Left lung (tissue), 10 donors: ENCODE results near the gene TIFAB. TPM values are rescaled to one million over a fixed set of nuclear protein-coding genes. Genes with fewer than 3 reads are reported as not detected.

Experiments used
- ATAC-seq: fragments of 200-7000 bp; cut with Tn5 transposase; one replicate; pipeline ENCODE4 v1.9.1; 2020; ENCODE audit warnings: moderate library complexity
- DNase-seq, 4 donors: peaks; one replicate each; pipeline ENCODE4 v3.0.0-alpha.2; 2013 to 2020
- H3K27ac ChIP-seq, 2 donors: fragments of 200-600 bp; sonication (generic) in 1 of 2; one replicate each; pipeline versions ENCODE4 v1.5.0 to v1.8.0; 2020 to 2021
- H3K27me3 ChIP-seq, 2 donors: fragments of 200-600 bp; sonication (generic) in 1 of 2; one replicate each; pipeline versions ENCODE4 v1.5.0 to v1.8.0; 2020 to 2021
- H3K36me3 ChIP-seq, 2 donors: fragments of 200-600 bp; sonication (generic) in 1 of 2; one replicate each; pipeline versions ENCODE4 v1.5.0 to v1.8.0; 2020 to 2021
- H3K4me1 ChIP-seq, 2 donors: fragments of 200-600 bp; one replicate each; pipeline ENCODE4 v1.8.0; 2021
- H3K4me3 ChIP-seq, 2 donors: fragments of 200-600 bp; sonication (generic) in 1 of 2; one replicate each; pipeline versions ENCODE4 v1.5.0 to v1.8.0; 2020 to 2021; ENCODE audit warnings: mild to moderate bottlenecking in 1 of 2
- H3K9me3 ChIP-seq, 2 donors: fragments of 200-600 bp; sonication (generic) in 1 of 2; one replicate each; pipeline versions ENCODE4 v1.5.0 to v1.8.0; 2020 to 2021
- CTCF ChIP-seq, 2 donors: fragments of 200-600 bp; sonication (generic) in 1 of 2; IDR thresholded peaks; one replicate each; pipeline versions ENCODE4 v1.5.0 to v1.8.0; 2021; ENCODE audit warnings: antibody characterized with exemption in 2 of 2
- intact Hi-C, 2 donors: fragments of 100-400 bp; cut with DNase I; formaldehyde crosslinking; loops; one replicate each; pipeline versions ENCODE4 v1.11.2 to v1.14.2; 2022
- polyA plus RNA-seq, 6 donors: library from polyadenylated mRNA; unstranded; fragments of 120-200 nt; gene quantifications; one replicate each; pipeline ENCODE4 v1.2.1, GENCODE V29; 2013; ENCODE audit not compliant: insufficient read length in 6 of 6
- total RNA-seq, 2 donors: library from RNA; stranded (reverse); fragmentation: NEBNext Ultra II Directional; extraction: Animal tissue kit (Norgen Biotek cat#: 25700); gene quantifications; one replicate each; pipeline ENCODE4 v1.2.1, GENCODE V29; 2021
- donor health status: DM: no; HTN: yes; CAD: no.
- donor health status: DM: no; HTN: no; CAD: no.

Gene TIFAB
- total and polyA plus RNA-seq, 8 donors, result 0.03 to 0.47 (median 0.36) TPM

- no peaks in the 10 kb centered on the region for H3K36me3 ChIP-seq
- H3K4me3 ChIP-seq, result no peak overlapping the region
- ATAC-seq (no peak), DNase-seq (no peak)
- H3K27me3 ChIP-seq, result peaks cover 7 to 65% of the 10 kb centered on the region in 2 donors
- TF ChIP-seq CTCF (IDR thresholded peaks at IDR 0.05), result no peak
- H3K4me1 ChIP-seq, result peaks cover 0 to 10% of the 10 kb centered on the region in 2 donors
- intact Hi-C loops, result loop anchor here (5.0 to 10.0 kb wide), 2 partner anchors 79 to 87 kb away; no protein-coding TSS in a partner anchor
- H3K27ac ChIP-seq, result no peak overlapping the region
- H3K9me3 ChIP-seq, result no peaks in the 10 kb centered on the region
Measured at GRCh38 chr5:135465391-135466122, 13.4 kb upstream of the TIFAB start.

GRCh38 chr5:135462304-135462703, 10.2 kb upstream of the TIFAB start:
- intact Hi-C loops, result loop anchor here in 1 of 2 donors (10.0 kb wide), 1 partner anchor 82 kb away; no protein-coding TSS in a partner anchor
- no peak overlapping the region for H3K4me3 ChIP-seq
- TF ChIP-seq CTCF (IDR thresholded peaks at IDR 0.05), result peak in 1 of 2 donors; percentile 23
- H3K36me3 ChIP-seq, result no peaks in the 10 kb centered on the region
- H3K9me3 ChIP-seq, result no peaks in the 10 kb centered on the region
- H3K27me3 ChIP-seq, result peaks cover 7 to 35% of the 10 kb centered on the region in 2 donors
- H3K27ac ChIP-seq, result no peak overlapping the region
- H3K4me1 ChIP-seq, result peaks cover 11 to 29% of the 10 kb centered on the region in 2 donors
- peak in 1 of 4 donors; percentile 67 for DNase-seq
- ATAC-seq, result peak; percentile 15

- Histone ChIP-seq H3K27ac (no peak overlapping the region), H3K27me3 (peaks cover 2 to 28% of the 10 kb centered on the region in 2 donors), H3K4me1 (peaks cover 11 to 31% of the 10 kb centered on the region in 2 donors), H3K36me3 (no peaks in the 10 kb centered on the region), H3K9me3 (no peaks in the 10 kb centered on the region), H3K4me3 (no peak overlapping the region)
- no peak for TF ChIP-seq CTCF (IDR thresholded peaks at IDR 0.05)
- ATAC-seq (no peak), DNase-seq (no peak)
- intact Hi-C loops, result loop anchor here in 1 of 2 donors (10.0 kb wide), 1 partner anchor 83 kb away; no protein-coding TSS in a partner anchor
Measured at GRCh38 chr5:135461481-135462151, 9.5 kb upstream of the TIFAB start.

GRCh38 chr5:135460246-135461033, 8.3 kb upstream of the TIFAB start:
- H3K36me3 ChIP-seq, result no peaks in the 10 kb centered on the region
- no peak for TF ChIP-seq CTCF (IDR thresholded peaks at IDR 0.05)
- no peaks in the 10 kb centered on the region for H3K9me3 ChIP-seq
- intact Hi-C loops, result loop anchor here in 1 of 2 donors (10.0 kb wide), 1 partner anchor 84 kb away; no protein-coding TSS in a partner anchor
- DNase-seq (no peak), ATAC-seq (no peak)
- no peak overlapping the region for H3K27ac ChIP-seq
- peaks cover 11 to 30% of the 10 kb centered on the region in 2 donors for H3K4me1 ChIP-seq
- H3K27me3 ChIP-seq, result peaks cover 0 to 27% of the 10 kb centered on the region in 2 donors
- no peak overlapping the region for H3K4me3 ChIP-seq
